Lower leg skin (tissue), 4 donors: ENCODE data around the gene FBLL1. TPM values are rescaled to one million over a fixed set of nuclear protein-coding genes. Genes with fewer than 3 reads are reported as not detected.

Source experiments
- DNase-seq, 2 donors: peaks; one replicate each; pipeline ENCODE4 v3.0.0-alpha.2; 2019; ENCODE audit warnings: low spot score in 2 of 2
- H3K4me3 ChIP-seq: fragments of 200-600 bp; sonication (generic); 2 replicates; pipeline ENCODE4 v1.5.1; 2017; ENCODE audit warnings: mild to moderate bottlenecking, low read depth; ENCODE audit not compliant: poor library complexity, severe bottlenecking
- POLR2A ChIP-seq, 2 donors: fragments of 450-650 bp; IDR thresholded peaks; one replicate each; pipeline ENCODE4 v1.6.1; 2016 to 2017; ENCODE audit warnings: antibody characterized with exemption in 2 of 2, mild to moderate bottlenecking in 1 of 2, moderate library complexity in 1 of 2
- WGBS, 2 donors: methylation state at CpG; one replicate each; pipeline ENCODE4 v1.1.5; 2018; 5-methylcytosine and 5-hydroxymethylcytosine counted together
- intact Hi-C: fragments of 100-400 bp; cut with DNase I; formaldehyde crosslinking; loops from one replicate; pipeline ENCODE4 v1.15.0; 2023; ENCODE audit warnings: low total_unique reads
- total RNA-seq, 4 donors: library from RNA; depleted of rRNA; stranded (reverse); fragments of >200 nt; gene quantifications; one replicate each; pipeline ENCODE4 v1.1.0, GENCODE V29; 2016
- TF ChIP-seq, protein P1 (sequence below), 3 donors: fragments of 450-650 bp; IDR thresholded peaks; one replicate each; pipeline ENCODE4 v1.5.1; 2016; ENCODE audit warnings: antibody characterized with exemption in 3 of 3, mild to moderate bottlenecking in 3 of 3, moderate library complexity in 2 of 3

FBLL1 gene
- under 1 TPM in 3 of 4 donors, not detected in 1; 0.17 to 0.49 (median 0.36) TPM for total RNA-seq

DNA sequence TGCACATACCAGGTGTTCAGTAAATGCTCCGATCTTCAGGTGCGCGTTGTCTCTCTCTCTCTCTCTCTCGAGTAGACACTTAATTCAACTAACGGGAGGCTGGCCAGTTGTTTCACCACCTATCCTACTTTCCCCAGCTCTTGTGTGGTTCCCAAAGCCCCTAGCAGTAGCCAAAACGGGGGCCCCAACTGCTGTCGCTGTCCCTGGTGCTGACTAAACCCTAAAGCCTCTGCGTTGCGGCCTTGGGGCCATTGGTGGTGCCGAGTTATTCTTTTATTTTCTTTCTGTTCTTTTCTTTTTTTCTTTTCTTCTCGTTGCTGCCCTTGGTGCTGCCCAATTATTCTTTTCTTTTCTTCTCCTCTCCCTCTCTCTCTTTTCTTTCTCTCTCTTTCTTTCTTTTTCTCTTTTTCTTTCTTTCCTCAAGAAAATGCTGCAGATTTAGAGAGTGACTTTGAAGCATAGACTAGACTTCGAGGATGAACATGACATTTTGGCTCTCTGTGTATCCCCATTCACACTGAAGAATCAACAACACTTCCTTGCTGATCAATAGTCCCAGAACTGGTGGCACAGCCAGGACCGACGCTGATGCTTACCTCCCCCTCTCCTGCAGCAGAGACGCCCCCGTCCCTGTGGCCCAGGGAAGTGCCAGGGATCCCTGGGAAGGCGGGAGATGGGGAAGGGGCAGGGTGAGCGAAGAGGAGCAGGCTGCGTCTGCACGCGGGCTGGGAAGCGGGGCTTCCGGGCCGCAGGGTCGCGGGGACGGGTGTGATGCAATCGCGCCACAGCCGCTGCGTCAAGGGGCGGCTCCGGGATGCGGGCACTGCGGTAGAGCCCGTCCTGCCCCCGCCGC, at the start of gene FBLL1:
Gene FBLL1, plus strand, starts transcription at position 785 of the 853 bp plus-strand sequence. CDS start 200 bp downstream, outside the sequence.
- WGBS, 2 donors, result 18 to 27% methylated on average over 19 to 32 of the region's 38 CpGs
- no peak for TF ChIP-seq POLR2A (IDR thresholded peaks at IDR 0.05)
- TF ChIP-seq, protein P1, sequence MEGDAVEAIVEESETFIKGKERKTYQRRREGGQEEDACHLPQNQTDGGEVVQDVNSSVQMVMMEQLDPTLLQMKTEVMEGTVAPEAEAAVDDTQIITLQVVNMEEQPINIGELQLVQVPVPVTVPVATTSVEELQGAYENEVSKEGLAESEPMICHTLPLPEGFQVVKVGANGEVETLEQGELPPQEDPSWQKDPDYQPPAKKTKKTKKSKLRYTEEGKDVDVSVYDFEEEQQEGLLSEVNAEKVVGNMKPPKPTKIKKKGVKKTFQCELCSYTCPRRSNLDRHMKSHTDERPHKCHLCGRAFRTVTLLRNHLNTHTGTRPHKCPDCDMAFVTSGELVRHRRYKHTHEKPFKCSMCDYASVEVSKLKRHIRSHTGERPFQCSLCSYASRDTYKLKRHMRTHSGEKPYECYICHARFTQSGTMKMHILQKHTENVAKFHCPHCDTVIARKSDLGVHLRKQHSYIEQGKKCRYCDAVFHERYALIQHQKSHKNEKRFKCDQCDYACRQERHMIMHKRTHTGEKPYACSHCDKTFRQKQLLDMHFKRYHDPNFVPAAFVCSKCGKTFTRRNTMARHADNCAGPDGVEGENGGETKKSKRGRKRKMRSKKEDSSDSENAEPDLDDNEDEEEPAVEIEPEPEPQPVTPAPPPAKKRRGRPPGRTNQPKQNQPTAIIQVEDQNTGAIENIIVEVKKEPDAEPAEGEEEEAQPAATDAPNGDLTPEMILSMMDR (IDR thresholded peaks at IDR 0.05), result no peak
- no peak for DNase-seq
- H3K4me3 ChIP-seq, result no peak within 1 kb of the TSS
- intact Hi-C loops, result no loop called here

- no peak for DNase-seq
- intact Hi-C loops, result no loop called here
- no peak overlapping the region for H3K4me3 ChIP-seq
- TF ChIP-seq, protein P1 (IDR thresholded peaks at IDR 0.05), result no peak
- no peak for TF ChIP-seq POLR2A (IDR thresholded peaks at IDR 0.05)
- 84 to 89% methylated on average over 3 of the region's 3 CpGs for WGBS, 2 donors
These were observed 48.5 kb upstream of the FBLL1 start for GRCh38 chr5:168480601-168481000.

DNA sequence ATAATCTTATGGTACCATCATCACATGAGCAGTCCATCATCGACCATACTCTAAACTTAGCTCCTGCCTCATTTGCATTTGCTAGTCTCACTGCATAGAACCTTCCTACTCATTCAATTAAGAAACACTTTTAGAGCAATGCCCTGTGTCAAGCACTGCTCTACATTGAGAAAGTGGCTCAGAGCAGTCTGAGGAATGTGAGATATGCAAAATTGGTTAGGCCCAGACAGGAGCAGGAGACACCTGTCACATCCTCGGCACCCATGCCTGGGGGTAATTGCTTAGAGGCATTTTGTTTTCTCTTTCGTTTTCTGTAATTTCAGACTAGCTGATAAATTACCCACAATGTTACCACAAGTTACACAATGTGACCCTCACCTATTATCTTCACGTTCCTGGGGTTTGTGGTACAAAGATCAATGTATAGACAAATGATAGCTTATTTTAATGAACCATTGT, 47.7 kb upstream of the FBLL1 start:
- WGBS, 2 donors, result 41 to 49% methylated on average over 4 of the region's 4 CpGs
- no peak for DNase-seq
- intact Hi-C loops, result no loop called here
- TF ChIP-seq, protein P1 (IDR thresholded peaks at IDR 0.05), result no peak
- no peak for TF ChIP-seq POLR2A (IDR thresholded peaks at IDR 0.05)
- no peak overlapping the region for H3K4me3 ChIP-seq

GRCh38 chr5:168482361-168482760, 46.7 kb upstream of the FBLL1 start:
- no peak for DNase-seq
- intact Hi-C loops, result no loop called here
- H3K4me3 ChIP-seq, result no peak overlapping the region
- 78 to 80% methylated on average over 5 of the region's 5 CpGs for WGBS, 2 donors
- TF ChIP-seq, protein P1 (IDR thresholded peaks at IDR 0.05), result no peak
- TF ChIP-seq POLR2A (IDR thresholded peaks at IDR 0.05), result no peak

DNA sequence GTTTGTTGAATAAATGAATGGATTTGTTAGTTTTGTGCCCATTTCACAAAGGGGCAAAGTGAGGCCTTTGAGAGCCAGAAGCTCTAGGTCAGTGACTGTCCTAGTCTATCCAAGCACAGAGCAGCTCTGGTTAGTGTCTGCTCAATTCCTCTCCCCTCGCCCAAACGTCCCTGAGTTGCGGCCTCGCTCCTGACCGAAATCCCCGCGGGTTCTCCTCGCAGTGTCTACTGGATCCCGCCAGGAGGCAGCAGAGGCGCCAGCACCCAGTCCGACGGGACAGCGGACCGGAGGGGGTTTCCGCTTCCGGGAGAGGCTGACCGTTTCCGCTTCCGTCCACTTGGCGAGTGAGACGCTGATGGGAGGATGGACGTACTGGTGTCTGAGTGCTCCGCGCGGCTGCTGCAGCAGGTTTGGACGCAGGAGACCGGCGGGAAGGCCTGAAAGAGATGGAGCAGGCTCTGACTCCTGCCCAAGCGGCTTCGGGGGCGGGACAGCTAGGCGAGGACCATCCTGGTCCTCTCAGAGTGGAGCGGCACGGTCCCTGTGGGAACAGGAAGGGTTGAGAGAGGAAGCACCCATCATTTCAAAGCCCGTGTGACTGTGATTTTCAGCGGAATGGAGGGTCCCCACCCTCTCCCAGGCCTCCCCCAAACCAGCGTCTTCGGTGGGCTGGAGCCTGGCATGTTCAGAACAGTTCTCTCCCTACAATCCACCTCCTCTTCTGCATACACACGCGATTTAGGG, 42.8 kb upstream of the FBLL1 start, which contains the start of gene RARS1:
Gene RARS1, plus strand, starts transcription at position 336 of the 744 bp plus-strand sequence. Its CDS starts 28 bp downstream, at position 364.
- intact Hi-C loops, result no loop called here
- 0 to 1% methylated on average over 25 to 40 of the region's 40 CpGs for WGBS, 2 donors
- peak within 1 kb of the TSS; percentile 85 for H3K4me3 ChIP-seq
- DNase-seq, result peak; percentile 91 to 98
- TF ChIP-seq, protein P1 (IDR thresholded peaks at IDR 0.05), result peak in 1 of 3 donors; percentile 92
- TF ChIP-seq POLR2A (IDR thresholded peaks at IDR 0.05), result peak in 1 of 2 donors; percentile 38
